ENCODE data around the gene TSPEAR.

DNA sequence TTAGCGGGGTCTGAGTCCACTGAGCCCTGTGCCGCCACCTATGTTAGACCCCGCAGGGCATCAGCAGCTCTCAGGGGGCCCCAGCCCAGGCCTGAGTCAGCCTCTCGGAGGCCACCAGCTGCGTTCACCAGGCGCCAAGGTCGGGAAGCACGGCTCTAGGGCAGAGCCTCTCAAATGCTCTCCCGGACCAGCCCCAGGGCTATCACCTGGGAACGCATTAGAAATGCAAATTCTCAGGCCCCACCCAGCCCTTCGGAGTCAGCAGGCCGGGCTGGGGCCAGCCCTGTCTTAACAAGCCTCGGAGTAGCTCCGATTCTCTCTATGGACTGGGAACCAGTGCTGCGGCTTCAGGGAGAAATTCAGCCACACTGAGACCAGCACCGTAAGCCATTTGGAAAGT lies 37.2 kb upstream of the TSPEAR start:
- no peak for TF ChIP-seq CTCF (IDR thresholded peaks at IDR 0.05)
- TF ChIP-seq POLR2A (IDR thresholded peaks at IDR 0.05; ENCODE audit: low read depth): no peak
